ENCODE results near the gene DECR2.

DNA sequence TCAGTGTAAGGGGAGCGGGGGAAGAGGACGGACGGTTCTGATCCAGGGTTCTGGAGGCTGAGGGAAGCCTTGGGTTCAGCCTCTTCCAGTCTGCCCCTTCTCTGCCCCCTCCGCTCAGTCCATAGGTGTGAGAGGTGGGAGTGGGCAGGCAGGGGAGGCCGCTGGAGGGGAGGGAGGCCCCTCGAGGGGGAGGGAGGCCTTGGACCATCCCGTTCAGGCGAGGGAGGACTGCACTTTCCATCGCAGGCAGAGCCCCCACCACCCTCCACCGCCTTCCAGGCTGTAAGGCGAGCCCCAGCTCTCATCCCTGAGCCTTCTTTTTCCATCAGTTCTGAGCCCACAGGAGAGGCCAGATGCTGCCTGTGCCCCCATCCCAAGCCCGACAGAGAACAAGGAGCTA lies 44.9 kb upstream of the DECR2 start:
- TF ChIP-seq, protein P1, sequence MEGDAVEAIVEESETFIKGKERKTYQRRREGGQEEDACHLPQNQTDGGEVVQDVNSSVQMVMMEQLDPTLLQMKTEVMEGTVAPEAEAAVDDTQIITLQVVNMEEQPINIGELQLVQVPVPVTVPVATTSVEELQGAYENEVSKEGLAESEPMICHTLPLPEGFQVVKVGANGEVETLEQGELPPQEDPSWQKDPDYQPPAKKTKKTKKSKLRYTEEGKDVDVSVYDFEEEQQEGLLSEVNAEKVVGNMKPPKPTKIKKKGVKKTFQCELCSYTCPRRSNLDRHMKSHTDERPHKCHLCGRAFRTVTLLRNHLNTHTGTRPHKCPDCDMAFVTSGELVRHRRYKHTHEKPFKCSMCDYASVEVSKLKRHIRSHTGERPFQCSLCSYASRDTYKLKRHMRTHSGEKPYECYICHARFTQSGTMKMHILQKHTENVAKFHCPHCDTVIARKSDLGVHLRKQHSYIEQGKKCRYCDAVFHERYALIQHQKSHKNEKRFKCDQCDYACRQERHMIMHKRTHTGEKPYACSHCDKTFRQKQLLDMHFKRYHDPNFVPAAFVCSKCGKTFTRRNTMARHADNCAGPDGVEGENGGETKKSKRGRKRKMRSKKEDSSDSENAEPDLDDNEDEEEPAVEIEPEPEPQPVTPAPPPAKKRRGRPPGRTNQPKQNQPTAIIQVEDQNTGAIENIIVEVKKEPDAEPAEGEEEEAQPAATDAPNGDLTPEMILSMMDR (IDR thresholded peaks at IDR 0.05; ENCODE audit: low read depth, low read length, poor library complexity, severe bottlenecking), result no peak
- no peak for TF ChIP-seq EZH2phosphoT487 (IDR thresholded peaks at IDR 0.05; ENCODE audit: borderline replicate concordance, low read length)
